CD4-positive, alpha-beta memory T cell (primary cell): ENCODE measurements around the gene TXLNB. TPM values are rescaled to one million over a fixed set of nuclear protein-coding genes. Genes with fewer than 3 reads are reported as not detected.

Experiments
- CTCF ChIA-PET: fragments of 350-600 bp; sonication (Branson Sonifier 250); formaldehyde crosslinking; loops from one replicate; lab custom pipeline; 2021; ENCODE audit warnings: inconsistent platforms; ENCODE audit not compliant: partially characterized antibody; lab: Charles Lee
- POLR2A ChIA-PET: fragments of 350-600 bp; sonication (Branson Sonifier 250); formaldehyde crosslinking; loops from one replicate; lab custom pipeline; 2021; ENCODE audit not compliant: partially characterized antibody; lab: Charles Lee
- DNase-seq, 5 donors: peaks; one replicate each; pipeline versions ENCODE4 v3.0.0 to v3.0.0-alpha.2; 2020 to 2022; ENCODE audit warnings: mixed read lengths in 1 of 5
- H3K27ac ChIP-seq: one replicate; pipeline ENCODE4 v1.7.0; 2013; ENCODE audit warnings: low read depth, low read length
- H3K27me3 ChIP-seq: 2 replicates; pipeline ENCODE4 v1.7.0; 2013; ENCODE audit warnings: mild to moderate bottlenecking, low read length, moderate library complexity; ENCODE audit not compliant: insufficient read depth
- H3K36me3 ChIP-seq: 2 replicates; pipeline ENCODE4 v1.7.0; 2013; ENCODE audit warnings: mild to moderate bottlenecking, low read length, moderate library complexity; ENCODE audit not compliant: insufficient read depth
- H3K4me1 ChIP-seq: 2 replicates; pipeline ENCODE4 v1.7.0; 2013; ENCODE audit warnings: mild to moderate bottlenecking, low read length, moderate library complexity; ENCODE audit not compliant: insufficient read depth
- H3K4me3 ChIP-seq, 2 donors: one replicate each; pipeline ENCODE4 v1.7.0; 2013; ENCODE audit warnings: low read length in 2 of 2, mild to moderate bottlenecking in 1 of 2
- H3K9me3 ChIP-seq, 2 donors: one replicate each; pipeline ENCODE4 v1.7.0; 2013; ENCODE audit warnings: low read length in 2 of 2, control low read depth in 1 of 2; ENCODE audit not compliant: control insufficient read depth in 1 of 2
- H3K27ac Mint-ChIP-seq, 7 donors: one replicate each; pipeline ENCODE4 v1.8.0; 2020 to 2021; ENCODE audit warnings: mixed read lengths in 7 of 7, mild to moderate bottlenecking in 6 of 7, inconsistent platforms in 3 of 7, moderate library complexity in 3 of 7
- H3K27me3 Mint-ChIP-seq, 2 donors: one replicate each; pipeline ENCODE4 v1.8.0; 2020 to 2021; ENCODE audit warnings: mixed read lengths in 2 of 2
- H3K36me3 Mint-ChIP-seq, 2 donors: one replicate each; pipeline ENCODE4 v1.8.0; 2020 to 2021; ENCODE audit warnings: mixed read lengths in 2 of 2, inconsistent platforms in 1 of 2, mild to moderate bottlenecking in 1 of 2
- H3K4me1 Mint-ChIP-seq, 4 donors: one replicate each; pipeline ENCODE4 v1.8.0; 2020 to 2021; ENCODE audit warnings: mixed read lengths in 4 of 4, mild to moderate bottlenecking in 1 of 4
- H3K4me3 Mint-ChIP-seq, 8 donors: one replicate each; pipeline ENCODE4 v1.8.0; 2020 to 2021; ENCODE audit warnings: mixed read lengths in 8 of 8, mild to moderate bottlenecking in 7 of 8, moderate library complexity in 6 of 8, inconsistent platforms in 3 of 8
- H3K9me3 Mint-ChIP-seq, 8 donors: one replicate each; pipeline ENCODE4 v1.8.0; 2020 to 2021; ENCODE audit warnings: mixed read lengths in 8 of 8, mild to moderate bottlenecking in 5 of 8, inconsistent platforms in 3 of 8, moderate library complexity in 1 of 8
- intact Hi-C: fragments of 100-400 bp; cut with micrococcal nuclease; formaldehyde crosslinking; loops from one replicate; pipeline ENCODE4 v1.15.1; 2023
- polyA plus RNA-seq, 2 donors: library from polyadenylated mRNA; unstranded; fragments of 300-500 nt; fragmentation: Illumina TruSeq; gene quantifications; one replicate each; pipeline ENCODE4 v1.2.3, GENCODE V29; 2021
- total RNA-seq, 2 experiments: library from RNA; stranded (reverse); gene quantifications; one replicate each; pipeline ENCODE4 v1.2.3, GENCODE V29; 2021

Gene TXLNB
- total RNA-seq (1 to 10 TPM; 1.4 to 1.6 TPM), polyA plus RNA-seq (under 1 TPM in 1 of 2 donors, not detected in 1; 0.78 TPM)

GRCh38 chr6:139291813-139292619 is at the start of gene TXLNB:
Gene TXLNB (minus strand): TSS chr6:139291998. CDS start chr6:139288899, 3,099 bp downstream.
- H3K4me1 Mint-ChIP-seq, result peaks cover 44 to 76% (median 58%) of the 10 kb centered on the region in 4 donors
- Histone ChIP-seq H3K36me3 (no peaks in the 10 kb centered on the region), H3K4me3 (peak within 1 kb of the TSS; percentile 26 to 42), H3K9me3 (no peaks in the 10 kb centered on the region), H3K4me1 (peaks cover 59% of the 10 kb centered on the region), H3K27me3 (no peaks in the 10 kb centered on the region), H3K27ac (peak within 1 kb of the TSS; percentile 59)
- CTCF ChIA-PET, result interaction anchor here (0.7 to 5.5 kb wide), 33 partner anchors 10 to 305 kb away, joined by 3 to 54 read pairs (median 5); partner anchors contain the start of genes CITED2 and HECA
- H3K27ac Mint-ChIP-seq, result peak within 1 kb of the TSS; percentile 94 to 99 (median 97)
- intact Hi-C loops, result loop anchor here (1.0 to 5.0 kb wide), 7 partner anchors 31 to 519 kb away; partner anchors contain the start of gene CCDC28A
- peaks cover 3 to 10% of the 10 kb centered on the region in 2 donors for H3K36me3 Mint-ChIP-seq
- H3K9me3 Mint-ChIP-seq, result peaks cover 0 to 8% (median 2%) of the 10 kb centered on the region in 8 donors
- DNase-seq, result peak; percentile 81 to 95 (median 89)
- POLR2A ChIA-PET, result interaction anchor here (0.5 to 5.3 kb wide), 51 partner anchors 9 to 1885 kb away, joined by 3 to 172 read pairs (median 5); partner anchors contain the start of genes CCDC28A and CITED2
- peak within 1 kb of the TSS; percentile 79 to 91 (median 85) for H3K4me3 Mint-ChIP-seq
- H3K27me3 Mint-ChIP-seq, result no peaks in the 10 kb centered on the region

- DNase-seq, result no peak
- intact Hi-C loops, result no loop called here
- Mint-ChIP-seq H3K36me3 (no peaks in the 10 kb centered on the region), H3K4me1 (peaks cover 13 to 26% (median 16%) of the 10 kb centered on the region in 4 donors), H3K27me3 (no peaks in the 10 kb centered on the region), H3K27ac (no peak overlapping the region), H3K4me3 (no peak overlapping the region), H3K9me3 (peaks cover 0 to 9% (median 2%) of the 10 kb centered on the region in 8 donors)
- Histone ChIP-seq H3K4me1 (peaks cover 19% of the 10 kb centered on the region), H3K36me3 (no peaks in the 10 kb centered on the region), H3K9me3 (no peaks in the 10 kb centered on the region), H3K27me3 (no peaks in the 10 kb centered on the region), H3K4me3 (no peak overlapping the region), H3K27ac (no peak overlapping the region)
- CTCF ChIA-PET, result no interaction called here
- POLR2A ChIA-PET, result interaction anchor here (0.7 kb wide), 1 partner anchor 48 kb away, joined by 4 read pairs; no protein-coding TSS in a partner anchor
These were observed 49.3 kb upstream of the TXLNB start for GRCh38 chr6:139341060-139341459.

- no peak overlapping the region for H3K4me3 ChIP-seq
- no peaks in the 10 kb centered on the region for H3K27me3 ChIP-seq
- H3K27ac ChIP-seq, result no peak overlapping the region
- intact Hi-C loops, result loop anchor here (5.0 kb wide), 1 partner anchor 76 kb away; no protein-coding TSS in a partner anchor
- H3K4me1 Mint-ChIP-seq, result peaks cover 8 to 14% (median 11%) of the 10 kb centered on the region in 4 donors
- H3K36me3 ChIP-seq, result no peaks in the 10 kb centered on the region
- no peaks in the 10 kb centered on the region for H3K27me3 Mint-ChIP-seq
- H3K27ac Mint-ChIP-seq, result peak overlapping the region in 2 of 7 donors; percentile 11 to 18
- ChIA-PET CTCF (interaction anchor here (0.7 to 1.5 kb wide), 2 partner anchors 117 to 119 kb away, joined by 3 to 5 read pairs; no protein-coding TSS in a partner anchor), POLR2A (interaction anchor here (1.0 to 1.2 kb wide), 2 partner anchors 10 to 15 kb away, joined by 4 read pairs; no protein-coding TSS in a partner anchor)
- no peak for DNase-seq
- H3K36me3 Mint-ChIP-seq, result no peaks in the 10 kb centered on the region
- peaks cover 0 to 9% (median under 1%) of the 10 kb centered on the region in 8 donors for H3K9me3 Mint-ChIP-seq
- H3K9me3 ChIP-seq, result no peaks in the 10 kb centered on the region
- H3K4me1 ChIP-seq, result peaks cover 13% of the 10 kb centered on the region
- no peak overlapping the region for H3K4me3 Mint-ChIP-seq
These were observed 47.0 kb upstream of the TXLNB start for GRCh38 chr6:139338795-139339194.

- peaks cover 0 to 9% (median under 1%) of the 10 kb centered on the region in 8 donors for H3K9me3 Mint-ChIP-seq
- intact Hi-C loops, result loop anchor here (5.0 kb wide), 1 partner anchor 76 kb away; no protein-coding TSS in a partner anchor
These were observed 46.0 kb upstream of the TXLNB start for GRCh38 chr6:139337830-139338229.

GRCh38 chr6:139337001-139337400 is 45.2 kb upstream of the TXLNB start:
- Mint-ChIP-seq H3K27ac (no peak overlapping the region), H3K36me3 (no peaks in the 10 kb centered on the region), H3K9me3 (peaks cover 0 to 4% (median 0%) of the 10 kb centered on the region in 8 donors), H3K27me3 (no peaks in the 10 kb centered on the region), H3K4me3 (no peak overlapping the region), H3K4me1 (peaks cover 0 to 6% (median 2%) of the 10 kb centered on the region in 4 donors)
- Histone ChIP-seq H3K27ac (no peak overlapping the region), H3K4me1 (no peaks in the 10 kb centered on the region), H3K36me3 (no peaks in the 10 kb centered on the region), H3K27me3 (no peaks in the 10 kb centered on the region), H3K9me3 (no peaks in the 10 kb centered on the region), H3K4me3 (no peak overlapping the region)
- no peak for DNase-seq
- intact Hi-C loops, result loop anchor here (5.0 kb wide), 1 partner anchor 75 kb away; no protein-coding TSS in a partner anchor
- ChIA-PET CTCF (no interaction called here), POLR2A (interaction anchor here (0.5 to 1.2 kb wide), 5 partner anchors 10 to 224 kb away, joined by 3 to 8 read pairs (median 3); no protein-coding TSS in a partner anchor)

More at GRCh38 chr6:139337830-139338229, 46.0 kb upstream of the TXLNB start:
- H3K4me3 Mint-ChIP-seq, result no peak overlapping the region
- Histone ChIP-seq H3K36me3 (no peaks in the 10 kb centered on the region), H3K9me3 (no peaks in the 10 kb centered on the region), H3K27me3 (no peaks in the 10 kb centered on the region), H3K4me1 (peaks cover 3% of the 10 kb centered on the region), H3K27ac (no peak overlapping the region), H3K4me3 (no peak overlapping the region)
- H3K27ac Mint-ChIP-seq, result no peak overlapping the region
- no peaks in the 10 kb centered on the region for H3K27me3 Mint-ChIP-seq
- H3K36me3 Mint-ChIP-seq, result no peaks in the 10 kb centered on the region
- H3K4me1 Mint-ChIP-seq, result peaks cover 4 to 6% (median 5%) of the 10 kb centered on the region in 4 donors
- ChIA-PET CTCF (no interaction called here), POLR2A (interaction anchor here (1.0 kb wide), 1 partner anchor 11 kb away, joined by 4 read pairs; no protein-coding TSS in a partner anchor)
- DNase-seq, result no peak

- H3K36me3 Mint-ChIP-seq, result no peaks in the 10 kb centered on the region
- Histone ChIP-seq H3K36me3 (no peaks in the 10 kb centered on the region), H3K27me3 (no peaks in the 10 kb centered on the region), H3K4me3 (no peak overlapping the region), H3K4me1 (no peaks in the 10 kb centered on the region), H3K9me3 (no peaks in the 10 kb centered on the region), H3K27ac (no peak overlapping the region)
- POLR2A ChIA-PET, result interaction anchor here (0.5 to 1.2 kb wide), 4 partner anchors 12 to 224 kb away, joined by 3 to 8 read pairs (median 3); no protein-coding TSS in a partner anchor
- no peak for DNase-seq
- H3K9me3 Mint-ChIP-seq, result peaks cover 0 to 4% (median 0%) of the 10 kb centered on the region in 8 donors
- intact Hi-C loops, result loop anchor here (5.0 kb wide), 1 partner anchor 74 kb away; no protein-coding TSS in a partner anchor
- CTCF ChIA-PET, result no interaction called here
- peaks cover 0 to 6% (median 2%) of the 10 kb centered on the region in 4 donors for H3K4me1 Mint-ChIP-seq
- H3K27ac Mint-ChIP-seq, result no peak overlapping the region
- no peak overlapping the region for H3K4me3 Mint-ChIP-seq
- no peaks in the 10 kb centered on the region for H3K27me3 Mint-ChIP-seq
These were observed 44.7 kb upstream of the TXLNB start for GRCh38 chr6:139336488-139336887.
